HFFc6 (cell line): ENCODE data around the gene LOXHD1. TPM values are rescaled to one million over a fixed set of nuclear protein-coding genes. Genes with fewer than 3 reads are reported as not detected.

Experiments used
- DNase-seq: peaks from one replicate; pipeline ENCODE4 v3.0.0-alpha.2; 2018
- H3K27ac Mint-ChIP-seq: 2 replicates; pipeline ENCODE4 v1.8.0; 2020; ENCODE audit warnings: mild to moderate bottlenecking, mixed read lengths
- H3K27me3 Mint-ChIP-seq: 2 replicates; pipeline ENCODE4 v1.8.0; 2021; ENCODE audit warnings: mild to moderate bottlenecking, moderate library complexity, mixed read lengths; ENCODE audit not compliant: insufficient read depth
- H3K36me3 Mint-ChIP-seq: 2 replicates; pipeline ENCODE4 v1.8.0; 2021; ENCODE audit warnings: low read depth, mixed read lengths
- H3K4me1 Mint-ChIP-seq: 2 replicates; pipeline ENCODE4 v1.8.0; 2020; ENCODE audit warnings: low read depth, mixed read lengths
- H3K4me3 Mint-ChIP-seq: 2 replicates; pipeline ENCODE4 v1.8.0; 2020; ENCODE audit warnings: mild to moderate bottlenecking, moderate library complexity, mixed read lengths
- H3K9me3 Mint-ChIP-seq: 2 replicates; pipeline ENCODE4 v1.8.0; 2020; ENCODE audit warnings: mild to moderate bottlenecking, mixed read lengths
- total RNA-seq, 6 experiments: library from RNA; stranded (reverse); fragmentation: NEBNext Ultra II Directional; extraction: Animal tissue kit (Norgen Biotek cat#: 25700); gene quantifications; 2 replicates in 1 of 6; 3 replicates in 5 of 6; pipeline ENCODE4 v1.2.3, GENCODE V29; 2021
- TF ChIP-seq, protein P1 (sequence below): fragments of 200-600 bp; sonication (generic); IDR thresholded peaks from 2 replicates; pipeline ENCODE4 v1.5.0; 2021; ENCODE audit warnings: antibody characterized with exemption, mild to moderate bottlenecking

Gene LOXHD1
- total RNA-seq, 6 experiments from 2014 or later, result not detected

DNA sequence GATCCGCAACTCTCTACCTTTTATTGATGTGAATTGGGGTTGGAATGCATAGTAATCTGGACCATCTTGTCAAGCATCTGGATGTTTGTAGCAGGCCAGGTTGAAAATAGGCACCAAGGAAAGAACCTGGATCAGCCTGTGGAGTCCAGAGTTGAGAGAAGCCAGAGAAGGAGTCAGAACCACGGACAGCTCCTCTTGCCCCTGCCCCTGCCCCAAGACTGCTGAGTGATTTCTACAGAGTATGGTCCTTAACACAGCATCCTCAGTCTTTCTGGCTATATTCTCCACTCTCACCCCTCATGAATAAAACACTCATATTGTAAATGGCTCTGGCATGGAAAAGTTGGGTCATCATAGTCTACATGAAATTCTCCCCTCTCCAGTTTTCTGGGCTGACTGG is 154.6 kb downstream of the LOXHD1 start:
- no peaks in the 10 kb centered on the region for H3K4me1 Mint-ChIP-seq
- peaks cover 2% of the 10 kb centered on the region; the same call in 1 of the 2 replicates for H3K27me3 Mint-ChIP-seq
- no peak overlapping the region for H3K27ac Mint-ChIP-seq
- H3K36me3 Mint-ChIP-seq, result no peaks in the 10 kb centered on the region
- H3K9me3 Mint-ChIP-seq, result no peaks in the 10 kb centered on the region
- no peak overlapping the region for H3K4me3 Mint-ChIP-seq
- TF ChIP-seq, protein P1, sequence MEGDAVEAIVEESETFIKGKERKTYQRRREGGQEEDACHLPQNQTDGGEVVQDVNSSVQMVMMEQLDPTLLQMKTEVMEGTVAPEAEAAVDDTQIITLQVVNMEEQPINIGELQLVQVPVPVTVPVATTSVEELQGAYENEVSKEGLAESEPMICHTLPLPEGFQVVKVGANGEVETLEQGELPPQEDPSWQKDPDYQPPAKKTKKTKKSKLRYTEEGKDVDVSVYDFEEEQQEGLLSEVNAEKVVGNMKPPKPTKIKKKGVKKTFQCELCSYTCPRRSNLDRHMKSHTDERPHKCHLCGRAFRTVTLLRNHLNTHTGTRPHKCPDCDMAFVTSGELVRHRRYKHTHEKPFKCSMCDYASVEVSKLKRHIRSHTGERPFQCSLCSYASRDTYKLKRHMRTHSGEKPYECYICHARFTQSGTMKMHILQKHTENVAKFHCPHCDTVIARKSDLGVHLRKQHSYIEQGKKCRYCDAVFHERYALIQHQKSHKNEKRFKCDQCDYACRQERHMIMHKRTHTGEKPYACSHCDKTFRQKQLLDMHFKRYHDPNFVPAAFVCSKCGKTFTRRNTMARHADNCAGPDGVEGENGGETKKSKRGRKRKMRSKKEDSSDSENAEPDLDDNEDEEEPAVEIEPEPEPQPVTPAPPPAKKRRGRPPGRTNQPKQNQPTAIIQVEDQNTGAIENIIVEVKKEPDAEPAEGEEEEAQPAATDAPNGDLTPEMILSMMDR, result no peak
- no peak for DNase-seq

DNA sequence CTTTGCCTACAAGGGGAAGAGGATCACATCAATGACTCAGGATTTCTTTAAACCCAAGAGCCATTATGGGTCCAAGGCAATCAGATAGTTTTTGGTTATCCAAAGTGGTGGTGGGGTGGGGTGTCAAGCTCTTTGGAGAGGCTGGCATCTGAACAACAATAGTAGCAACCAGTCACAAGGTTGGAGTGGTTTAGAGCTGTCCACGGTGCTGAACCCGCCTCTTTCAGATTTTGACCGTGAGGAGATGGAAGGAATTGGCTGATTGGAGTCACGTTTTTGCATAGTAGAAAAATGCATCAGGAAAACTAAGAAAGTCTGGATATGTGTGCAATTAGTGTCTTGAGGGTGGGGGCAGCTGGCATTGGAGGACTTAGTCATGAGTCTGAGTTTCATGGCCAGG is 159.9 kb downstream of the LOXHD1 start:
- Mint-ChIP-seq H3K4me3 (no peak overlapping the region), H3K36me3 (no peaks in the 10 kb centered on the region), H3K27ac (no peak overlapping the region), H3K9me3 (no peaks in the 10 kb centered on the region), H3K27me3 (no peaks in the 10 kb centered on the region), H3K4me1 (no peaks in the 10 kb centered on the region)
- TF ChIP-seq, protein P1, result no peak
- no peak for DNase-seq

GRCh38 chr18:46488471-46489213 is 168.4 kb downstream of the LOXHD1 start:
- H3K36me3 Mint-ChIP-seq, result no peaks in the 10 kb centered on the region
- H3K4me1 Mint-ChIP-seq, result no peaks in the 10 kb centered on the region
- H3K27me3 Mint-ChIP-seq, result peaks cover 2% of the 10 kb centered on the region

DNA sequence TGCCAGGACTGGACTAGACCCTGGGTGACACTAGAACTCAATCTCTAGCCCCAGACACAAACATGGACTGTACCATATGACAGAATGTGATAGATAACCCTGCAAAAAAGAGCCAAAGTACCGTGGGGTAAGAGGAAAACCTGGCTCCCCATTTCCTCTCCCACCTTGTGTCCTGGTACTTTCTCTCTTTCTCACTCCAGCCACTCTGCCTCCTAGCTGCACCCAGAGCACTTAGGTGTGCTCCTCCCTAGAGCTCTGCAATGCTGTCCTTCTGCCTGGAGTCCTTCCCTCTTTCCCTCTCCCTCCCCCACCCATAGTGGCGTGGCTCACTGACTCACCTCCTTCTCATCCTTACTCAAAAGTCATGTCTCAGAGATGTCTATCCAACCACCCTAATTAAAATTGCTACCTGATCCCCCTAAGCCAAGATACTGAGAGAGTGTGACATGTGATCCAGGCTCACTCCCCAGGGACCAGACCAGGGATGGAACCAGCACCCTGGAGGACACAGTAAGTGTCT is 171.3 kb downstream of the LOXHD1 start:
- Mint-ChIP-seq H3K4me3 (no peak overlapping the region), H3K27me3 (peaks cover 7% of the 10 kb centered on the region), H3K9me3 (no peaks in the 10 kb centered on the region; the same call in 1 of the 2 replicates), H3K36me3 (no peaks in the 10 kb centered on the region), H3K27ac (no peak overlapping the region), H3K4me1 (no peaks in the 10 kb centered on the region)
- TF ChIP-seq, protein P1, result no peak
- no peak for DNase-seq

More at GRCh38 chr18:46488471-46489213, 168.4 kb downstream of the LOXHD1 start:
- no peak overlapping the region for H3K4me3 Mint-ChIP-seq
- TF ChIP-seq, protein P1, result no peak
- no peak for DNase-seq
- H3K9me3 Mint-ChIP-seq, result no peaks in the 10 kb centered on the region
- H3K27ac Mint-ChIP-seq, result no peak overlapping the region

DNA sequence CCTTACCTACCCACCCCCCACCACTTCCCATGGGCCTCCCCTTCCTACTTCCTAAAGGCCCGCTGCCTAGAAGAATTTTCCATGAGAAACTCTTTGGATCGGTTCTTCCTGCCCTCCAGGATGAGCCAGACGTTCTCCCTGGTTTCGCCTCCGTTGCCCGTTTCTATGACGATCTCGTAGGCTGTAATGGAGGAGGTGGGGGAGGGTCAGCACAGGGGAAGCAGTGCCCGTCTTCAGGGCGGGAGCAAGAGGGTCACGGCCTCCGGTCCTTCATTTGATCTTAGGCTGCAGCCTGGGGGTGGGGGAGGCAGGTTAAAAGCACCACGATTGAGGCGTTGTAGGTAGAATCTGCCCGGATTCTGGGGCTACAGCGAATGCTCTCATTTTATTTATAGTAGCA is 172.0 kb downstream of the LOXHD1 start:
- TF ChIP-seq, protein P1, result no peak
- no peaks in the 10 kb centered on the region; the same call in 1 of the 2 replicates for H3K9me3 Mint-ChIP-seq
- no peaks in the 10 kb centered on the region for H3K4me1 Mint-ChIP-seq
- no peak for DNase-seq
- H3K36me3 Mint-ChIP-seq, result no peaks in the 10 kb centered on the region
- H3K4me3 Mint-ChIP-seq, result no peak overlapping the region
- no peak overlapping the region for H3K27ac Mint-ChIP-seq
- H3K27me3 Mint-ChIP-seq, result peaks cover 9% of the 10 kb centered on the region
